ENCODE results near the gene SRGAP2C.
"Not testable (repeated sequence)": the region's sequence is repeated elsewhere in the genome, so short reads cannot be mapped to it uniquely, and the experiment has no call there.

SRGAP2C gene

DNA sequence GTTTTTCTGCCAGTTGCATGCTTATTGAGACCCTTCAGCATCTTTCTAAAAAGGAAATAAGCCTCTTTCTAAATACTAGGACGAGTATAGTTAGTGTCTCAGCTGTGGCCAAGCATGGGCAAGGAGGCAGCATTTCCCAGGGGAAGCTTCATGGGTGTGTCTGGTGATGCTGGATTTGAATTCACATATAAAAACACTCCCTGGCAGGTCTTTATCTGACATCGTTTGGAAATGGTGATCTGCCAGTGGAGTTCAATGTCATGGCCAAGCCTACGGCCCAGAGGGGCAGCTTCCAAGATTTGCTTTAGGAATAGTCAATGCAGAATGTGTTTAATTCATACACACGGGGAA, 94.7 kb downstream of the SRGAP2C start:
- not testable (repeated sequence) for DNase-seq (ENCODE audit: low read depth)

DNA sequence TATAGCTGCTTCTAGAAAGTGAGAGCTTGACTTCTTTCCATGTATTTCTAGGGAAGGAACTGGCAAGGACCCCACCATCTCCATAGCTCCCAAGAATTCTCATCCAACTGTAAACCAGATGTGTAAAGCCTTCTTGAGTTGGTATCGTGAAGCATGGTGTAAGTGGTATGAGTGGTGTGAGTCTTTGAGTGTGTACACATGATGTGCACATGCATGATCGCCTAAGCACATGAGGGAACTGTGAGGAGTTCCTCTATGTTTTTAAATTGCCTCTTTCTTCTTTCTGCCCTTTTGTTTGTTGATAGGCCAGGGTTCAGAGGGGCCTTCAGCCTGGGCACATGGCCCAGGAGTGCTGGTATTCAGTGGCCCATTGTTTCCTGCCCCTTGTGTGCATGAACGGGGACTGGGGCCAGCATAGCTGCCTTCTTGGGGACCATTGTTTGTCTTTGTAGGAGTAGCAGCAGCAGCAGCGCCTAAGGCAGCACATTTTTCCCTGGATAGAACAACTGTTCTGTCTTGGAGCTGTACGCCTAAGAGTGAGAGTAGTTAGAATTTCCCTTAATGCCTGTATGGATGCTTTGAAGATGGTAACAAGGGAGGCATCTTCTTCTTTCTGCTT, 96.0 kb downstream of the SRGAP2C start:
- DNase-seq (ENCODE audit: low read depth), result not testable (repeated sequence)

GRCh38 chr1:121281480-121281879, 96.7 kb downstream of the SRGAP2C start:
- not testable (repeated sequence) for DNase-seq (ENCODE audit: low read depth)

DNA sequence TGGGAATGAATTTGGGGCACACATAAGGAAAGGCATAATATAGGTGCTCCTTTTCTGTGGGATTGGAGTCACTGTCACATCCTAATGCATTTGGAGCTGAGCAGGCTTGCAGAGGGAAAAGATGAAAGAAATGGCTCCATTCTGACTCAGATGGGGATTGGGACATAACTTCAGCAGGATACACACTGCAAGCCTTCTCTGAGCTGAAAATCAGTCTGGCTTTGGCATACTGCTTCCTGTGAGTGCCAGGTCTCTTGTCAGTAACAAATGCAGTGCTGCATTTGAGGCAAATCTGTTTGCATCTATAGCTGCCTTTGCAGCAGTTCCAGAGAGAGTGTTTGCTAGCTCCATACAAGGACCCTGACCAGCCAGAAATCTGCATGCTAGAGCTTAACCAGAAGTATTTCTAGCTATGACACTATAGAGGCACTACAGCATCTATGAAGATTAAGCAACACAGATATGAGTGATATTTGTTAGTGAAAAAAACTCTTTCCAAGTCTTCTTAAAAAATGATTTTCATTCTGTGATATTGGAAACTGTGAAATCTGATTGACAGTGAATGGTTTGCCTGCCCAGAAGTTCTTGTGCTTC, 98.9 kb downstream of the SRGAP2C start:
- DNase-seq (ENCODE audit: low read depth), result not testable (repeated sequence)

DNA sequence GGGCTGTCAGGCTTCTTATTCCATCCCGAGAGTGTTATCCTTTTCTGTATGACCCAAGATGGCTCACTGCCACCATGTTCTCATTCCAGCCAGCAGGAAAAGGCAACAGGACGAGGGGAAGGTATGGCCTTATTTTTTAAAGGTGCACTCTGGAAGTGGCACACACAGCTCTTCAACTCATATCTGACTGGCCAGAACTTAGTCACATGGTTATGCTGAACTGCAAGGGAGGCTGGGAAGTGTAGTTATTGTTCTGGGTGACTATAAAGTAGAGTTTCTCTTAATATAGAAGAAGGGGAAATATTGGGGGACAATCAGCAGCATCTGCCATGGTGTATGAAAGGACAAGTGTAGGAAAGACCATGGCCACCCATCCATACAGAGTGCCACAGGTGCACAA, 107.8 kb downstream of the SRGAP2C start:
- DNase-seq (ENCODE audit: low read depth), result not testable (repeated sequence)

GRCh38 chr1:121293263-121294204, 108.8 kb downstream of the SRGAP2C start:
- DNase-seq (ENCODE audit: low read depth), result not testable (repeated sequence)

GRCh38 chr1:121294205-121294570, 109.4 kb downstream of the SRGAP2C start:
- DNase-seq (ENCODE audit: low read depth), result not testable (repeated sequence)

GRCh38 chr1:121296563-121296962, 111.8 kb downstream of the SRGAP2C start:
- DNase-seq (ENCODE audit: low read depth), result not testable (repeated sequence)

- not testable (repeated sequence) for DNase-seq (ENCODE audit: low read depth)
Measured at GRCh38 chr1:121298529-121298928, 113.8 kb downstream of the SRGAP2C start.

DNA sequence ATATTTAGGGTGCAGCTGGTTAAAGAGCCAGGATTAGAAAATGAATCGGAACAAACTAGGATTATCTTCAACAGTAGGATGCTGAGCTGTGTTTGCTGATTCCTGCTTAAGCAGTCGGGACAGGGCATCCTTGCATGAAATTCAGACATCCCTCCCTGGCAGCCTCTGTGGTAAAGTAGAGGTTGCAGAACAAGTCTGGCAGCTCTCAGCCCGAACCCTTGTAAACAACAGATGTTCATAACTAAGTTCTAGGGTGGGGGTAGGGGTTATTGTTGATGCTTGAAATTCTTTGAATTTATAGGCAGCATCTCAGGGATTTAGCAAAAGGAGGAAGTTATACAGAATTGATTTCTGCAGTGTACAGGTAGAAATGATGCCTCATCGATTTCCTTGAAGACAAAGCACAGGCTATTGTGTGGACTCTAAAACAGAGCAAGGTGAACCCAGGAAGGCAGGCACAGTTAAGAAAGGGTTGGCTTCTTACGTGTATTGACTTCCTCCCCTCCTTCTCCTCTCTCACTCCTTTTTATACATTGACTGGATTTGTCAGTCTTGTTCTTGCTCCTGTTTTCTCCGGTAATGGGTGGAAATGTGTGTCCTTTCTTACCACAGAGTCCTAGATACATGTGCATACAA, 114.9 kb downstream of the SRGAP2C start:
- not testable (repeated sequence) for DNase-seq (ENCODE audit: low read depth)

DNA sequence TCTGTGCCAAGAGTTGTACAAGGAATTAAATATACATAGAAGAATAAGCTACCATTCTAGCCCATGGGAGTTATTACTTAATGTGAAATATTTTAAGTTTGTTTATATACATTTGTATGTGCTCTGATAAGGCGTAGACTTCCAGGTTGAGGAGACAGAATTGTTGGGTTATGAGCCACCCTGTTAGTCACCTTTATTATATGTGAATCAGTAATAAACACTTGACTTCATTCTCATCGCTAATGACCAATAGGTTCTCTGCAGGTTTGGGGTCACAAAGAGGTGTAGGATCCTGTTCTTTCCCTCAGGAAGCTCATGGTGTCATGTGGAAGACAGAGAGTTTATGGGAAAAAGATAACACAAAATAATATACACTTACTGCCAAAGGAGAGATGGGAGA, 117.1 kb downstream of the SRGAP2C start:
- DNase-seq (ENCODE audit: low read depth), result not testable (repeated sequence)

DNA sequence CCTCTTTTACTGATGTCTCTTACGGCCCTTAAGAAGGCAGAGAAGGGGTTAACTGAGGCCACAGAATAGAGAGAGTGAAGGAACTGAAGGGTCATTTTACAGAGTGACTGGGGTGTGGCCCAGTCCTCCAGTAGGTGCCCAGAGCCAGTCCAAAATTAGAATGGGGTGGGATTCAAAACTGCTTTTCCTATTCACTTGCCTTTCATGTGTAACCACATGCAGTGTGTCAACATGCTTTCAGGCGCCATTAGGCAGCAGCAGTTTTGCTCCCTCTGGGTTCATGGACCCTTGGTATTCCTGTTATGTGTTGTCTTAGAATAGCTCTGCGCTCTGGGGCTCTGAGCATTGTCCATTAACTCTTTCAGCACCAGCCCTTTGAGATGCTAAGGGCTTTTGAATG, 123.0 kb downstream of the SRGAP2C start:
- DNase-seq (ENCODE audit: low read depth), result not testable (repeated sequence)

- not testable (repeated sequence) for DNase-seq (ENCODE audit: low read depth)
Measured at GRCh38 chr1:121315509-121315908, 130.7 kb downstream of the SRGAP2C start.

DNA sequence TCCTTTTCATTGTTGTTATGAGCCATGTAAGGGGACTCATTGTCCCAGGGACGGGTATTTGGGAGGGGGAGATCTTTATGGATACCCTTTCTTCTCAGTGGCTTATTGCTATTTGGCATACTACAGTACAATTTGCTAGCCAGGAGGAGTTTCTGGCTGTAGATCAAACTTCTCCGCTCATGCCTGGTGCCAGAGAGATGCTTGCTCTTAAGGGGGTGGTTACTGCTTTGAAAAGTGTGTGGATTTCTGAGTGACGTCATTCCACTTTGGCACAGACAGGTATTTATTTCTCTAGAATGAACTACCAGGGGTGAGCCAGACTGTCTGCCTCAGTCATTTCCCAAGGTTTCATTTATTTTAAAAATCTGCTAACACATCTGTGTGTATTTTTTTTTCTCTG, 131.3 kb downstream of the SRGAP2C start:
- not testable (repeated sequence) for DNase-seq (ENCODE audit: low read depth)

- not testable (repeated sequence) for DNase-seq (ENCODE audit: low read depth)
Measured at GRCh38 chr1:121317491-121318468, 133.0 kb downstream of the SRGAP2C start.

- not testable (repeated sequence) for DNase-seq (ENCODE audit: low read depth)
Measured at GRCh38 chr1:121318687-121319086, 133.9 kb downstream of the SRGAP2C start.

GRCh38 chr1:121321660-121322059, 136.9 kb downstream of the SRGAP2C start:
- DNase-seq (ENCODE audit: low read depth), result not testable (repeated sequence)

DNA sequence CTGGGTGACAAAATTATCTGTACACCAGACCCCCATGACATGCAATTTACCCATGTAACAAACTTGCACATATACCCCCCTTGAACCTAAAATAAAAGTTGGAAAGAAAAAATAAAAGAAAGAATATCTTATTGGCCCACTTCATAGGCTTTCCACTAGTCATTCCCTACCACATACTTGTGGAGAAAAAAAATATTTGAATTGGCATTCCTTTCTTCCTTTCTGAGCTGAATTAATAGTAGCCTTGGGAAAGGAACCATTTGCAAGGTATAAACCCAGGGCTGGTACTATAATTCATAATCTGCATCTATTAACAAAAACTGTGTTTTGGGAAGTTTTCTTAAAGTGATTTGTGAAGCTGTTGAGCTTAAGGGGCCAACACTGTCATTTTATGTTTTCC, 140.0 kb downstream of the SRGAP2C start:
- DNase-seq (ENCODE audit: low read depth), result not testable (repeated sequence)

DNA sequence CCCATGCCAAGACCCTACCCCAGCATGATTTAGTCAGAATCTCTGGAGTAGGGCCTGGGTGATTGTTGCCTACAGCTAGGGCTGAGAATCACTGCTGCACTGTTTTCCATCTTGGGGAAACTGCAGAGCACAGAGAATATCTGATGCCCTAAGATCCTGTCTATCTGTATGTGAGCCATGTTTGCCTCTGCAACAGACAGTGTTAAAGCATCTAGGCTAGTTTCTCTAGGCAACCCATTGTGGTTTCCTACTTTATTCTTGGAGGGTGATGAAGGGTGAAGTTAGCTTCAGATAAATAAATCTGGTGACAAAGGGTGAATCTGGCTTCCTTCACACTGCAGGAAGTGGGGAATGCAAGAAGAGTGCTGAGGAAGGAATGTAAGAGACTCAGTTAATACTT, 147.4 kb downstream of the SRGAP2C start:
- DNase-seq (ENCODE audit: low read depth), result not testable (repeated sequence)

- not testable (repeated sequence) for DNase-seq (ENCODE audit: low read depth)
Measured at GRCh38 chr1:121332599-121333562, 148.1 kb downstream of the SRGAP2C start.

All from activated T-cell treated with anti-CD3 and anti-CD28 coated beads for 24 hours (primary cell).